Upper lobe of right lung (tissue), 1 donor: ENCODE measurements around the gene COL15A1. TPM values are rescaled to one million over a fixed set of nuclear protein-coding genes. Genes with fewer than 3 reads are reported as not detected.

Experiments used
- ATAC-seq: fragments of 200-7000 bp; cut with Tn5 transposase; one replicate; pipeline ENCODE4 v1.9.1; 2020; ENCODE audit warnings: mild to moderate bottlenecking, moderate library complexity
- DNase-seq: peaks from one replicate; pipeline ENCODE4 v3.0.0-alpha.2; 2020
- H3K27ac ChIP-seq: fragments of 200-600 bp; one replicate; pipeline ENCODE4 v1.8.0; 2022
- H3K27me3 ChIP-seq: fragments of 200-600 bp; one replicate; pipeline ENCODE4 v1.8.0; 2022; ENCODE audit warnings: mild to moderate bottlenecking
- H3K36me3 ChIP-seq: fragments of 200-600 bp; one replicate; pipeline ENCODE4 v1.8.0; 2022
- H3K4me1 ChIP-seq: fragments of 200-600 bp; one replicate; pipeline ENCODE4 v1.8.0; 2022
- H3K4me3 ChIP-seq: fragments of 200-600 bp; one replicate; pipeline ENCODE4 v1.8.0; 2022; ENCODE audit warnings: mild to moderate bottlenecking
- H3K9me3 ChIP-seq: fragments of 200-600 bp; one replicate; pipeline ENCODE4 v1.8.0; 2022
- CTCF ChIP-seq: fragments of 200-600 bp; IDR thresholded peaks from one replicate; pipeline ENCODE4 v1.8.0; 2022; ENCODE audit warnings: antibody characterized with exemption
- intact Hi-C: fragments of 100-400 bp; cut with DNase I; formaldehyde crosslinking; loops from one replicate; pipeline ENCODE4 v1.11.0; 2022
- total RNA-seq: library from RNA; stranded (reverse); fragmentation: NEBNext Ultra II Directional; extraction: Animal tissue kit (Norgen Biotek cat#: 25700); gene quantifications from one replicate; pipeline ENCODE4 v1.2.1, GENCODE V29; 2021
- donor health status: DM: no; HTN: yes; CAD: no; lungs with severe emphysema.

Gene COL15A1
- total RNA-seq, 1 donor from 2014 or later = 8.0 TPM

- no peaks in the 10 kb centered on the region for H3K9me3 ChIP-seq
- DNase-seq = no peak
- H3K4me1 ChIP-seq = peaks cover 15% of the 10 kb centered on the region
- no peak overlapping the region for H3K27ac ChIP-seq
- no peak overlapping the region for H3K4me3 ChIP-seq
- ATAC-seq = no peak
- TF ChIP-seq CTCF = no peak
- no peaks in the 10 kb centered on the region for H3K27me3 ChIP-seq
- no peaks in the 10 kb centered on the region for H3K36me3 ChIP-seq
- intact Hi-C loops = no loop called here
Observed at GRCh38 chr9:99073985-99074901, 130.5 kb downstream of the COL15A1 start.

- no peaks in the 10 kb centered on the region for H3K27me3 ChIP-seq
- no peaks in the 10 kb centered on the region for H3K9me3 ChIP-seq
- H3K27ac ChIP-seq = no peak overlapping the region
- DNase-seq = no peak
- H3K4me3 ChIP-seq = no peak overlapping the region
- H3K36me3 ChIP-seq = no peaks in the 10 kb centered on the region
- no peak for TF ChIP-seq CTCF
- peaks cover 10% of the 10 kb centered on the region for H3K4me1 ChIP-seq
- ATAC-seq = no peak
- intact Hi-C loops = no loop called here
Observed at GRCh38 chr9:99074902-99075245, 131.2 kb downstream of the COL15A1 start.

GRCh38 chr9:99075246-99075912 lies 131.7 kb downstream of the COL15A1 start:
- Histone ChIP-seq H3K36me3 (no peaks in the 10 kb centered on the region), H3K9me3 (no peaks in the 10 kb centered on the region), H3K27me3 (no peaks in the 10 kb centered on the region), H3K4me1 (peaks cover 7% of the 10 kb centered on the region), H3K27ac (no peak overlapping the region), H3K4me3 (no peak overlapping the region)
- DNase-seq (no peak), ATAC-seq (no peak)
- intact Hi-C loops = no loop called here
- TF ChIP-seq CTCF = no peak

- Histone ChIP-seq H3K4me1 (peaks cover 7% of the 10 kb centered on the region), H3K27ac (no peak overlapping the region), H3K27me3 (no peaks in the 10 kb centered on the region), H3K9me3 (no peaks in the 10 kb centered on the region), H3K4me3 (no peak overlapping the region), H3K36me3 (no peaks in the 10 kb centered on the region)
- ATAC-seq = no peak
- intact Hi-C loops = no loop called here
- no peak for DNase-seq
- no peak for TF ChIP-seq CTCF
Observed at GRCh38 chr9:99076030-99076429, 132.3 kb downstream of the COL15A1 start.

- H3K27ac ChIP-seq = peak overlapping the region; percentile 24
- no peaks in the 10 kb centered on the region for H3K9me3 ChIP-seq
- H3K27me3 ChIP-seq = no peaks in the 10 kb centered on the region
- DNase-seq (no peak), ATAC-seq (peak; percentile 81)
- intact Hi-C loops = no loop called here
- TF ChIP-seq CTCF = no peak
- peaks cover 7% of the 10 kb centered on the region for H3K4me1 ChIP-seq
- H3K36me3 ChIP-seq = no peaks in the 10 kb centered on the region
- no peak overlapping the region for H3K4me3 ChIP-seq
Observed at GRCh38 chr9:99076483-99077171, 132.9 kb downstream of the COL15A1 start.
